Measurements from ENCODE around the gene LENG8. TPM values are rescaled to one million over a fixed set of nuclear protein-coding genes. Genes with fewer than 3 reads are reported as not detected.

Gene LENG8
- total RNA-seq, 1 experiment from 2014 or later, result 196 TPM

- TF ChIP-seq REST (IDR thresholded peaks at IDR 0.05; ENCODE audit: low read depth), result no peak
- TF ChIP-seq TCF7L2 (IDR thresholded peaks at IDR 0.05; ENCODE audit: borderline replicate concordance, extremely low read depth, insufficient read depth, insufficient read length), result no peak
Observed at GRCh38 chr19:54462655-54463530, 13.9 kb downstream of the LENG8 start (continued).

- Histone ChIP-seq H3K9ac (ENCODE audit: low read length) (peak within 1 kb of the TSS; percentile 96), H3K4me3 (replicated peaks in 1 of 2; ENCODE audit: low read depth in 1 of 2, low read length in 2 of 2) (peak within 1 kb of the TSS; percentile 61 to 83), H3K27me3 (ENCODE audit: insufficient read depth, low read length) (no peaks in the 10 kb centered on the region), H3K79me2 (ENCODE audit: insufficient read depth, low read length) (peaks cover 38% of the 10 kb centered on the region), H4K20me1 (ENCODE audit: insufficient read depth) (no peaks in the 10 kb centered on the region), H3K9me3 (ENCODE audit: control insufficient read depth in 1 of 2, insufficient read depth in 1 of 2, low read depth in 1 of 2, low read length in 2 of 2) (no peaks in the 10 kb centered on the region), H3K4me2 (ENCODE audit: low read length) (peak within 1 kb of the TSS; percentile 97), H3K9me2 (ENCODE audit: insufficient read depth) (no peaks in the 10 kb centered on the region), H3K36me3 (ENCODE audit: control insufficient read depth in 1 of 2, insufficient read depth in 2 of 2, low read length in 2 of 2) (peaks cover 15 to 17% of the 10 kb centered on the region in 2 experiments; a peak in 3 of 4 replicates), H2AFZ (ENCODE audit: low read depth, low read length, poor library complexity, severe bottlenecking) (no peak within 1 kb of the TSS), H3K4me1 (ENCODE audit: control insufficient read depth in 1 of 2, insufficient read depth in 2 of 2, low read length in 2 of 2) (peaks cover 7 to 26% of the 10 kb centered on the region in 2 experiments; a peak in 3 of 4 replicates), H3K27ac (ENCODE audit: low read depth, low read length) (peak within 1 kb of the TSS; percentile 99)
- DNase-seq (ENCODE audit: low read depth, low spot score) (peak; percentile 99), ATAC-seq (peak; percentile 60)
- ChIA-PET POLR2A (interaction anchor here (0.6 to 1.9 kb wide), 8 partner anchors 9 to 626 kb away, joined by 3 to 17 read pairs (median 4); partner anchors contain the start of genes CDC42EP5 and LENG8), CTCF (interaction anchor here (1.0 to 1.6 kb wide), 2 partner anchors 14 to 15 kb away, joined by 5 to 8 read pairs; partner anchors contain the start of gene LENG8), RAD21 (ENCODE audit: low non-redundant PET in 1 of 2, low total read pairs in 2 of 2, uncharacterized antibody in 2 of 2, unreplicated experiment in 2 of 2) (no interaction called here)
- TF ChIP-seq ZFX (IDR thresholded peaks at IDR 0.05) (peak; percentile 91), SRF (IDR thresholded peaks at IDR 0.05; ENCODE audit: low read depth) (no peak), EZH2phosphoT487 (IDR thresholded peaks at IDR 0.05; ENCODE audit: borderline replicate concordance) (no peak), POLR2A (IDR thresholded peaks at IDR 0.05; ENCODE audit: borderline replicate concordance, extremely low read depth, insufficient read depth, insufficient read length) (peak; percentile 84), SIN3A (IDR thresholded peaks at IDR 0.05; ENCODE audit: low read depth) (0 out of 2 replicates have a peak, but pooled peaks have one; percentile 16), SP1 (IDR thresholded peaks at IDR 0.05; ENCODE audit: low read depth) (peak; percentile 71; the same call in 1 of the 2 replicates), MAX (IDR thresholded peaks at IDR 0.05) (peak; percentile 57; the same call in 1 of the 2 replicates), POLR2AphosphoS5 (IDR thresholded peaks at IDR 0.05; ENCODE audit: low read depth, low read length) (peak; percentile 96), FOSL1 (IDR thresholded peaks at IDR 0.05; ENCODE audit: low read depth) (no peak)
- BruUV-seq (replicated peaks), result no TSS peak
- intact Hi-C loops (cut with micrococcal nuclease), result loop anchor here (1.0 kb wide), 1 partner anchor 14 kb away; the partner anchor contains the start of gene LENG8
Observed at GRCh38 chr19:54463531-54464043, 14.6 kb downstream of the LENG8 start, which contains the start of gene LENG9. TSS of gene LENG9 (minus strand) at chr19:54463778. CDS start at chr19:54463526, 252 bp downstream.

Data from HCT116 (cell line).